Activated CD8-positive, alpha-beta T cell treated with anti-CD3 and anti-CD28 coated beads for 36 hours (primary cell): Measurements from ENCODE around the gene CLPTM1. TPM values are rescaled to one million over a fixed set of nuclear protein-coding genes. Genes with fewer than 3 reads are reported as not detected.
"Not testable (repeated sequence)": the region's sequence is repeated elsewhere in the genome, so short reads cannot be mapped to it uniquely, and the experiment has no call there.

Experiments
- ATAC-seq: fragments of 200-7000 bp; cut with Tn5 transposase; one replicate; pipeline ENCODE4 v1.10.0; 2021; ENCODE audit warnings: mild to moderate bottlenecking, moderate library complexity
- CTCF ChIA-PET: fragments of 350-600 bp; sonication (Branson Sonifier 250); formaldehyde crosslinking; loops from one replicate; lab custom pipeline; 2021; ENCODE audit warnings: antibody characterized with exemption; lab: Charles Lee
- POLR2A ChIA-PET: fragments of 350-600 bp; sonication (Branson Sonifier 250); formaldehyde crosslinking; loops from one replicate; lab custom pipeline; 2021; ENCODE audit warnings: antibody characterized with exemption; lab: Charles Lee
- DNase-seq: peaks from one replicate; pipeline ENCODE4 v3.0.0-alpha.2; 2020
- H3K27ac Mint-ChIP-seq: one replicate; pipeline ENCODE4 v1.8.0; 2021; ENCODE audit warnings: mild to moderate bottlenecking, mixed read lengths
- H3K27me3 Mint-ChIP-seq: one replicate; pipeline ENCODE4 v1.8.0; 2021; ENCODE audit warnings: mixed read lengths
- H3K36me3 Mint-ChIP-seq: one replicate; pipeline ENCODE4 v1.8.0; 2021; ENCODE audit warnings: low read depth, mixed read lengths
- H3K4me1 Mint-ChIP-seq: one replicate; pipeline ENCODE4 v1.8.0; 2021; ENCODE audit warnings: low read depth, mixed read lengths
- H3K4me3 Mint-ChIP-seq: one replicate; pipeline ENCODE4 v1.8.0; 2021; ENCODE audit warnings: mild to moderate bottlenecking, moderate library complexity, mixed read lengths
- H3K9me3 Mint-ChIP-seq: one replicate; pipeline ENCODE4 v1.8.0; 2021; ENCODE audit warnings: mixed read lengths
- intact Hi-C: fragments of 100-400 bp; cut with micrococcal nuclease; formaldehyde crosslinking; loops from one replicate; pipeline ENCODE4 v1.10.0; 2022
- total RNA-seq, 2 experiments: library from RNA; stranded (reverse); gene quantifications; one replicate each; pipeline ENCODE4 v1.2.3, GENCODE V29; 2021
- TF ChIP-seq, protein P1 (sequence below): fragments of 200-600 bp; IDR thresholded peaks from one replicate; pipeline ENCODE4 v1.8.0; 2022; ENCODE audit warnings: antibody characterized with exemption, mild to moderate bottlenecking

The CLPTM1 gene
- total RNA-seq, 2 experiments from 2014 or later, result 38.6 to 39.8 TPM

DNA sequence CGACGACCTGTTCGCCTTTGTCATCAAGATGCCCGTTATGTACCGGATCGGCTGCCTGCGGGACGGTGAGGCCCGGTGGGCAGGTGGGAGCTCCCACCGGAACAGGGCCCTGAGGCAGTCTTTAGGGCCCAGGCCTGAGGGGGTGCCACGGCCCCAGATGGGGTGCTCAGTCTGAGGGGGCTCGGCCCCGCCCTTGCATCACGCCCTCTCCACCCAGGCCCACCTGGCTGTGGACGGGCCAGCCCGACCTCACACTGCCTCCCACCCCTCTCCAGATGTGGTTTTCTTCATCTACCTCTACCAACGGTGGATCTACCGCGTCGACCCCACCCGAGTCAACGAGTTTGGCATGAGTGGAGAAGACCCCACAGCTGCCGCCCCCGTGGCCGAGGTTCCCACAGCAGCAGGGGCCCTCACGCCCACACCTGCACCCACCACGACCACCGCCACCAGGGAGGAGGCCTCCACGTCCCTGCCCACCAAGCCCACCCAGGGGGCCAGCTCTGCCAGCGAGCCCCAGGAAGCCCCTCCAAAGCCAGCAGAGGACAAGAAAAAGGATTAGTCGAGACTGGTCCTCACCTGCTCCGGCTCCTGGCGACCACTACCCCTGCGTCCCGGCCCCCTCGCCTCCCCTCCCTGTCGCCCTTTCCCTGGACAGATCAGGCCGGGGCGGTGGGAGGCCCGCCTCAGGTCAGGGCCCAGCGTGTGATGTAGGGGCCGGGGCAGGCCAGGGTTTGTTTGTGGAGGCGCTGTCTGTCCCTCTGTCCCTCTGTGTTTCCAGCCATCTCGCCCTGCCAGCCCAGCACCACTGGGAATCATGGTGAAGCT is 37.4 kb downstream of the CLPTM1 start:
- H3K36me3 Mint-ChIP-seq, result peaks cover 7% of the 10 kb centered on the region
- DNase-seq (no peak), ATAC-seq (no peak)
- H3K4me1 Mint-ChIP-seq, result no peaks in the 10 kb centered on the region
- intact Hi-C loops, result no loop called here
- H3K27me3 Mint-ChIP-seq, result no peaks in the 10 kb centered on the region
- ChIA-PET POLR2A (interaction anchor here (0.5 to 1.2 kb wide), 2 partner anchors 51 to 56 kb away, joined by 3 to 4 read pairs; no protein-coding TSS in a partner anchor), CTCF (no interaction called here)
- H3K4me3 Mint-ChIP-seq, result no peak overlapping the region
- TF ChIP-seq, protein P1, sequence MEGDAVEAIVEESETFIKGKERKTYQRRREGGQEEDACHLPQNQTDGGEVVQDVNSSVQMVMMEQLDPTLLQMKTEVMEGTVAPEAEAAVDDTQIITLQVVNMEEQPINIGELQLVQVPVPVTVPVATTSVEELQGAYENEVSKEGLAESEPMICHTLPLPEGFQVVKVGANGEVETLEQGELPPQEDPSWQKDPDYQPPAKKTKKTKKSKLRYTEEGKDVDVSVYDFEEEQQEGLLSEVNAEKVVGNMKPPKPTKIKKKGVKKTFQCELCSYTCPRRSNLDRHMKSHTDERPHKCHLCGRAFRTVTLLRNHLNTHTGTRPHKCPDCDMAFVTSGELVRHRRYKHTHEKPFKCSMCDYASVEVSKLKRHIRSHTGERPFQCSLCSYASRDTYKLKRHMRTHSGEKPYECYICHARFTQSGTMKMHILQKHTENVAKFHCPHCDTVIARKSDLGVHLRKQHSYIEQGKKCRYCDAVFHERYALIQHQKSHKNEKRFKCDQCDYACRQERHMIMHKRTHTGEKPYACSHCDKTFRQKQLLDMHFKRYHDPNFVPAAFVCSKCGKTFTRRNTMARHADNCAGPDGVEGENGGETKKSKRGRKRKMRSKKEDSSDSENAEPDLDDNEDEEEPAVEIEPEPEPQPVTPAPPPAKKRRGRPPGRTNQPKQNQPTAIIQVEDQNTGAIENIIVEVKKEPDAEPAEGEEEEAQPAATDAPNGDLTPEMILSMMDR, result no peak
- no peak overlapping the region for H3K27ac Mint-ChIP-seq
- no peaks in the 10 kb centered on the region for H3K9me3 Mint-ChIP-seq

DNA sequence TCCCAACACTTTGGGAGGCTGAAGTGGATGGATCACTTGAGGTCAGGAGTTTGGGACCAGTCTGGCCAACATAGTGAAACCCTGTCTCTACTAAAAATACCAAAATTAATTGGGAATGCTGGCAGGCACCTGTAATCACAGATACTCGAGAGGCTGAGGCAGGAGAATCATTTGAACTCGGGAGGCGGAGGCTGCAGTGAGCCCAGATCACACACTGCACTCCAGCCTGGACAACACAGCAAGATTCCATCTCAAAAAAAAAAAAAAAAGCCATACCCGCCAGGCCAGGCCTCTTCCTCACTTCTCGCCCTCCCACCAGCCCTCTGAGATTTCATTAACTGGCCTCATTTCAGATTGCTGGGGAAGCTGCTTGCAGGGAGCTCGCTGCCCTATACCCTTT is 38.3 kb downstream of the CLPTM1 start:
- Mint-ChIP-seq H3K4me3 (no peak overlapping the region), H3K27me3 (no peaks in the 10 kb centered on the region), H3K27ac (no peak overlapping the region), H3K36me3 (peaks cover 5% of the 10 kb centered on the region), H3K4me1 (no peaks in the 10 kb centered on the region), H3K9me3 (no peaks in the 10 kb centered on the region)
- TF ChIP-seq, protein P1, result no peak
- intact Hi-C loops, result no loop called here
- DNase-seq (no peak), ATAC-seq (no peak)
- ChIA-PET CTCF (interaction anchor here (0.6 kb wide), 1 partner anchor 66 kb away, joined by 3 read pairs; no protein-coding TSS in a partner anchor), POLR2A (no interaction called here)

- ATAC-seq (no peak), DNase-seq (no peak)
- H3K27ac Mint-ChIP-seq, result no peak overlapping the region
- peaks cover 5% of the 10 kb centered on the region for H3K36me3 Mint-ChIP-seq
- intact Hi-C loops, result no loop called here
- ChIA-PET POLR2A (interaction anchor here (0.9 kb wide), 1 partner anchor 68 kb away, joined by 3 read pairs; no protein-coding TSS in a partner anchor), CTCF (interaction anchor here (0.6 kb wide), 1 partner anchor 66 kb away, joined by 3 read pairs; no protein-coding TSS in a partner anchor)
- no peaks in the 10 kb centered on the region for H3K27me3 Mint-ChIP-seq
- no peaks in the 10 kb centered on the region for H3K4me1 Mint-ChIP-seq
- TF ChIP-seq, protein P1, result no peak
- no peaks in the 10 kb centered on the region for H3K9me3 Mint-ChIP-seq
- no peak overlapping the region for H3K4me3 Mint-ChIP-seq
Observed at GRCh38 chr19:44993926-44994537, 38.9 kb downstream of the CLPTM1 start.

GRCh38 chr19:44998025-44998424 is 42.8 kb downstream of the CLPTM1 start:
- DNase-seq (no peak), ATAC-seq (no peak)
- no peak overlapping the region for H3K4me3 Mint-ChIP-seq
- H3K4me1 Mint-ChIP-seq, result peaks cover 13% of the 10 kb centered on the region
- POLR2A ChIA-PET, result no interaction called here
- H3K9me3 Mint-ChIP-seq, result no peaks in the 10 kb centered on the region
- no peaks in the 10 kb centered on the region for H3K27me3 Mint-ChIP-seq
- CTCF ChIA-PET, result interaction anchor here (1.0 kb wide), 1 partner anchor 42 kb away, joined by 3 read pairs; no protein-coding TSS in a partner anchor
- intact Hi-C loops, result no loop called here
- H3K27ac Mint-ChIP-seq, result no peak overlapping the region
- TF ChIP-seq, protein P1, result no peak
- H3K36me3 Mint-ChIP-seq, result peaks cover 3% of the 10 kb centered on the region

GRCh38 chr19:44999131-44999925 is 44.1 kb downstream of the CLPTM1 start:
- H3K4me3 Mint-ChIP-seq, CTCF ChIA-PET, ATAC-seq, intact Hi-C loops, H3K36me3 Mint-ChIP-seq, DNase-seq, H3K27me3 Mint-ChIP-seq, H3K27ac Mint-ChIP-seq, H3K9me3 Mint-ChIP-seq: not testable (repeated sequence)
- POLR2A ChIA-PET, result interaction anchor here (0.6 kb wide), 2 partner anchors 45 to 128 kb away, joined by 3 to 4 read pairs; no protein-coding TSS in a partner anchor
- H3K4me1 Mint-ChIP-seq, result peaks cover 13% of the 10 kb centered on the region

DNA sequence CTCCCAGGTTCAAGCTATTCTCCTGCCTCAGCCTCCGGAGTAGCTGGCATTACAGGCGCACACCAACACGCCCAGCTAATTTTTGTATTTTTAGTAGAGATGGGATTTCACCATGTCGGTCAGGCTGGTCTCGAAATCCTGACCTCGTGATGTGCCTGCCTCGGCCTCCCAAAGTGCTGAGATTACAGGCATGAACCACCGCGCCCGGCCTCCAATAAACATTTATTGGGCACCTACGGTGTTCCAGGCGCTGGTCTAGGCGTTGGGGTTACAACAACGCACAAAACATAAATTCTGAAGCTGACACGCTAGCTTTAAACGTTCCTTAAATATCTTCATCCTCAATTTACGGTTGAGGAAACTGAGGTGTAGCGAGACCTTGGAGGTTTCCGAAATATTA is 45.5 kb downstream of the CLPTM1 start:
- POLR2A ChIA-PET, result interaction anchor here (0.6 to 2.2 kb wide), 7 partner anchors 11 to 226 kb away, joined by 3 to 7 read pairs (median 3); partner anchors contain the start of genes BLOC1S3 and TRAPPC6A
- peaks cover 13% of the 10 kb centered on the region for H3K4me1 Mint-ChIP-seq
- ATAC-seq, DNase-seq, H3K9me3 Mint-ChIP-seq, intact Hi-C loops, H3K36me3 Mint-ChIP-seq, H3K27me3 Mint-ChIP-seq: not testable (repeated sequence)
- CTCF ChIA-PET, result interaction anchor here (0.9 to 1.4 kb wide), 4 partner anchors 11 to 59 kb away, joined by 3 to 5 read pairs (median 3); no protein-coding TSS in a partner anchor
- H3K4me3 Mint-ChIP-seq, result peak overlapping the region; percentile 55
- H3K27ac Mint-ChIP-seq, result peak overlapping the region; percentile 71
